ENCODE data around the gene SNX6.
"Not testable (repeated sequence)": the region's sequence is repeated elsewhere in the genome, so short reads cannot be mapped to it uniquely, and the experiment has no call there.

SNX6 gene

DNA sequence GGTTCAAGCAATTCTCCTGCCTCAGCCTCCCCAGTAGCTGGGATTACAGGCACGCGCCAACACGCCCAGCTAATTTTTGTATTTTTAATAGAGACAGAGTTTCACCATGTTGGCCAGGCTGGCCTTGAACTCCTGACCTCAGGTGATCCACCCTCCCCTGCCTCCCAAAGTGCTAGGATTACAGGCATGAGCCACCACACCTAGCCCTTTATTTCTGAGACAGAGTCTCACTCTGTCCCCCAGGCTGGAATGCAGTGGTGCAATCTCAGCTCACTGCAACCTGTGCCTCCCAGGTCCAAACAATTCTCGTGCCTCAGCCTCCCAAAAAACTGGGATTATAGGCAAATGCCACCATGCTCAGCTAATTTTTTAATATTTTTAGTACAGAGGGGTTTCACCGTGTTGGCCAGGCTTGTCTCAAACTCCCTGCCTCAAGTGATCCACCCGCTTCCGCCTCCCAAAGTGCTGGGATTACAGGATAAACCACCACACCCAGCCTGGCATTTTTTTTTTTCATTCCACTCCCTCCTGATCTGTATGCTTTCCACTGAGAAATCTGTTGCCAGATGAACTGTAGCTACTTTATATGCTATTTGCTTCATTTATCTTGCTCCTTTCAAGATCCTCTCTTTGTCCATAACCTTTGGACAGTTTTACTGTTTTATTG, 109.5 kb downstream of the SNX6 start:
- DNase-seq = not testable (repeated sequence)

Measured in fibroblast of upper back skin (primary cell).